Mucosa of stomach (tissue), 1 donor: Measurements from ENCODE around the gene FAM3D.

Experiments
- H3K27me3 ChIP-seq: one replicate; pipeline ENCODE4 v1.7.0; 2013; ENCODE audit warnings: mild to moderate bottlenecking, low read length; ENCODE audit not compliant: control insufficient read depth, insufficient read depth
- H3K36me3 ChIP-seq: one replicate; pipeline ENCODE4 v1.7.0; 2013; ENCODE audit warnings: low read length; ENCODE audit not compliant: control insufficient read depth, insufficient read depth
- H3K4me1 ChIP-seq: one replicate; pipeline ENCODE4 v1.7.0; 2013; ENCODE audit warnings: mild to moderate bottlenecking, low read length; ENCODE audit not compliant: control insufficient read depth, insufficient read depth
- H3K4me3 ChIP-seq: one replicate; pipeline ENCODE4 v1.7.0; 2013; ENCODE audit warnings: low read length
- H3K9ac ChIP-seq: one replicate; pipeline ENCODE4 v1.7.0; 2013; ENCODE audit warnings: mild to moderate bottlenecking, low read length, moderate library complexity
- H3K9me3 ChIP-seq: one replicate; pipeline ENCODE4 v1.7.0; 2013; ENCODE audit warnings: mild to moderate bottlenecking, low read length, moderate library complexity; ENCODE audit not compliant: control insufficient read depth
- donor health status: Pancreatic carcinoma.

FAM3D gene

DNA sequence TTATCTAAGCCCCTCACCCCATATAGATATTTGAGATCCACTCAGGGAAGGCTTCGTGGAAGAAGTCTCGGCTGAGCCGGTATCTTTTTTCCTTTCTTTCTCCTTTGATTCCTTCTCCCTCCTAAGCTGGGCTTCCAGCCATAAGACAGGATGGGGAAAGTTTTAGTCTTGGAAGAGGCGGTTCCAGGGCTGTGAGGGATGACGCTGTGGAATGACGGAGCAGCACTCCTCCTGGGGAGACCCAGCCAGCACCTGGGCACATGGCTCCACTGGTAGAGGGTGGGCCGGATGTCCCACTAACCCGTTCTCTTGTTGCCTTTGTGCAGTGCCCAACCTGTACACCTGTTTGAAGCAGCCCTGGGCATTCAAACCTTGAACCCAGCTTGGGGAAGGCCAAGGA, 46.2 kb downstream of the FAM3D start:
- H3K9ac ChIP-seq: no peak overlapping the region
- H3K9me3 ChIP-seq: no peaks in the 10 kb centered on the region
- no peaks in the 10 kb centered on the region for H3K4me1 ChIP-seq
- no peaks in the 10 kb centered on the region for H3K27me3 ChIP-seq
- H3K4me3 ChIP-seq: no peak overlapping the region
- H3K36me3 ChIP-seq: no peaks in the 10 kb centered on the region

DNA sequence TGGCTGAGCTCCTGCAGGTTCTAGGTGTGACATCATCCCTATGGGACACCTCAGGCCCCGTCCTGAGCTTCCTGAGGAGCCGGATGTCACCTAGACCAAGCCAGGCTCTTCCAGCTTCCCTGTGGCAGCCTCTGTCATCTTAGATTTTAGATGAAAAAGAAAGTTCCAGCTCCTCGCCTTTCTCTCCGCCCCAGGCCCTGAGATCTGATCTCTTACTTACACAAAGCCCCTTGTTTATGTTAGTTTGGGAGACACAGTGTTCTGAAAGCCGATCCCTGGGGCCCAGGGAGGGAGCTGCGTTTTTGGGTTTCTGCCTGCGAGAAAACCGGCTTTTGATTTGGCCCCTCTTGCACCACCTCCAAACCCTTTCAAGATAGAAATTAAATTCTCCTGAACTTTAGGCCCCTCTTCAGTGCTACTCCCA, 49.2 kb downstream of the FAM3D start:
- no peak overlapping the region for H3K4me3 ChIP-seq
- H3K27me3 ChIP-seq: no peaks in the 10 kb centered on the region
- H3K4me1 ChIP-seq: no peaks in the 10 kb centered on the region
- no peak overlapping the region for H3K9ac ChIP-seq
- H3K9me3 ChIP-seq: no peaks in the 10 kb centered on the region
- no peaks in the 10 kb centered on the region for H3K36me3 ChIP-seq

DNA sequence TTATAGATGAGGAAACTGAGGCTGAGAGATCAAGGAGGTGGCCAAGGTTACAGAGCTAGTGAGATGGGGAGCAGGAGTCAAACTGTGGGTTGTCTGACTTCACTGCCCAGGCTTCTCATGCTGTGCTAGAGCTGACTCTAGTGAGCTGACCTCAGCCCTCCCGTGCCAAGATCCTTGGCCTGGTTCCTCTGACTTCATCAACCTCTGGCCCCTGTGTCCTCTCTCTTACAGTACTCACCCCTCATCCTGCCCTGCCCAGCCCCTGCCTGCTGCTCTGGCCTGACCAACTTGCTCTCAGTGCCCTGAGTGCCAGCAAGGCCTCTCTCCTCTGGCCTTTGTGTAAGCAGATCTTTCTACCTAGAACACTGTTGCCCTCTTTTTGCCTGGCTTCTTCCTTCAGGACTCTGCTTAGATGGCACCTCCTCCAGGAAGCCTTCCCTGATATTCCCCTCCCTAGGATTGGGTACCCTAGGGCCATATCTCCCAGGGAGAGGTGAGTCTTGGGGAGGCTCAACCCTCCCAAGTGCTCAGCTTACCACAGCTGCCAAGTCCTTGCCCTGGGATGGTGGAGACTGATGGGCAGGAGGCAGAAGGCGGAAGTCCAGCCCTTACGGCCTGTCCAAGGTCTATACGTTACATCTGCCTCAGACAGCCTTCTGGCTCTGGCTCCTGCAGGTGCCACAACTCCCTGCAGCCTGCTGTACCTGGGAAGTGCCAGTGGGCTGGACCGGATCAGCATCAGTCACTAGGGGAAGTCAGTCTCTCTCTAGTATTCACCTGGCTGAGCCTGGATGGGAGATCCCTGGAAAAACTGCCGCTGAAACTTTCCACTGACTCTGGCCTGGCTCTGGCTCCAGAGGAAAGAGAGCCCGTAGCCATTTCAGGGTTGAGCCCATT, 53.1 kb downstream of the FAM3D start:
- Histone ChIP-seq H3K27me3 (no peaks in the 10 kb centered on the region), H3K36me3 (no peaks in the 10 kb centered on the region), H3K9me3 (no peaks in the 10 kb centered on the region), H3K4me3 (no peak overlapping the region), H3K9ac (no peak overlapping the region), H3K4me1 (no peaks in the 10 kb centered on the region)

DNA sequence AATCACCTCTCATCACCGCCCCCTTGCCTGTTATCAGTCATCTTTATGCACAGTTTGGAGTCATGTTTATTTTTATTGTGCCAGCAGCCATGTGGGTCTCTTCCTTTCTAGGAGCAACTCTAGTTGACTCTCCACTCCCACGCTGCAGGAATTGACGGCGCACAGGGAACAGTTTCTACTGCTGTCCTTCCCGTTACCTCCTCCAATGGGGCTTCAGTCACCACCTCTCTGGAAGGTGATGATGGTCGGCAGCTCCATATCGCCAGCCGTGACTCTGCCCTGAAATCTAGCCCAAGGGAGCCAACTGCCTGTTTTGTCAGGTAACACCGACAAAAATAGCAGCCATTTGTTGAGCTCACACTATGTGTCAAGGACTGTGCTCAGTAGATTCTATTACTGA, 53.7 kb downstream of the FAM3D start:
- Histone ChIP-seq H3K4me3 (no peak overlapping the region), H3K27me3 (no peaks in the 10 kb centered on the region), H3K9ac (no peak overlapping the region), H3K9me3 (no peaks in the 10 kb centered on the region), H3K36me3 (no peaks in the 10 kb centered on the region), H3K4me1 (no peaks in the 10 kb centered on the region)

DNA sequence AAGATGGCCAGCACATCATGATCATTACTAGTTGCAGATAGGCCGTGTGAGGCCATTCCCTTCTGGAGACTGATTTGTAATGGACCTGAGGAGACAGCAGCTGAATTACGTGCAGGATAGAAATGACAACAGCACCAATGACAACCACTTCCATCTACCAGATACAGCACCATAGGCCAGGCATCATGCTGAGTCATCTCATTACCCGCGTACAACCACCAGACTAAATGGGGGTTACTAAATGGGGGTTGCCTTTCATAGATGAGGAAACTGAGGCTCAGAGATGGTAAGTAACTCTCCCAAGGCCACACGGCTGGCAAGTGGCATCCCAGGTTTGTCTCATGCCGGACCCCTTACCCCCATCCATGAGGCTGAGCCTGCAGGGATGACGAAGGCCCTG, 56.6 kb downstream of the FAM3D start:
- no peaks in the 10 kb centered on the region for H3K36me3 ChIP-seq
- no peak overlapping the region for H3K4me3 ChIP-seq
- no peak overlapping the region for H3K9ac ChIP-seq
- no peaks in the 10 kb centered on the region for H3K9me3 ChIP-seq
- H3K4me1 ChIP-seq: no peaks in the 10 kb centered on the region
- H3K27me3 ChIP-seq: no peaks in the 10 kb centered on the region

DNA sequence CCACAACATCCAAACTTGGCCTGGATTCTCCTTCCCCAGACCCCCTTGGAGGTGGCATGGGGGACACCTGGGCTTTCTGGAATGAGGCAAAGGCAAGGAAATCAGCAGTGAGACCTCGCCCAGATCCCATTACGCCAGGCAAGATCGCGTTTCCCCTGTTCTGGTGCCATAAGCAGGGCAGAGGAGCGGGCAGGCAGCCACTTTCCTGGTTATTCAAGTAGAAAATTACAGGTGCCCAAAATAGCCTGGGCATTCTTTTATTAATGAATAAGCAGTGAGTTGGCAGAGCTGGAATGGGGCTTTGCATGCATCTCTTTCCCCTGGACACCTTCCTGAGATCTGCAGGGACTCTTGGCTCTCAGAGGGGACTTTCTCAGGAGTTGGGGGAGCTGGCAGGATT, 57.9 kb downstream of the FAM3D start:
- H3K36me3 ChIP-seq: no peaks in the 10 kb centered on the region
- H3K27me3 ChIP-seq: no peaks in the 10 kb centered on the region
- H3K4me1 ChIP-seq: no peaks in the 10 kb centered on the region
- H3K9me3 ChIP-seq: no peaks in the 10 kb centered on the region
- H3K9ac ChIP-seq: no peak overlapping the region
- H3K4me3 ChIP-seq: no peak overlapping the region

DNA sequence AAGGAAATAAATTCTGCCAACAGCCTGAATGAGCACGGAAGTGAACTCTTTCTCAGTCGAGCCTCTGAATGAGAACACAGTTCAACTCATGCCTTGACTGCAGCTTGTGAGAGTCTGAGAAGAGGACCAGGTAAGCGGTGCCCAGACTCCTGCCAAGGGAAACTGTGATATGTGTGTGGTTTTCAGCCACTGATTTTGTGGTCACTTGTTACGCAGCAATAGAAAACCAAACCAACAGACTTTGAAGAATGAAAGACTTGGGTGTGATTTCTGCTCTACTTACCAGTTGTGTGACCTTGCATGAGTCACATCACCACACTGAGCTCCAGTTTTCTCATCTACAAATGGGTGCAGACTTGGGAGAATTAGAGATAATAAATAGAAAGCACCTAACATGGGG, 58.8 kb downstream of the FAM3D start:
- no peak overlapping the region for H3K9ac ChIP-seq
- H3K4me1 ChIP-seq: no peaks in the 10 kb centered on the region
- H3K36me3 ChIP-seq: no peaks in the 10 kb centered on the region
- no peaks in the 10 kb centered on the region for H3K27me3 ChIP-seq
- H3K4me3 ChIP-seq: no peak overlapping the region
- H3K9me3 ChIP-seq: no peaks in the 10 kb centered on the region

DNA sequence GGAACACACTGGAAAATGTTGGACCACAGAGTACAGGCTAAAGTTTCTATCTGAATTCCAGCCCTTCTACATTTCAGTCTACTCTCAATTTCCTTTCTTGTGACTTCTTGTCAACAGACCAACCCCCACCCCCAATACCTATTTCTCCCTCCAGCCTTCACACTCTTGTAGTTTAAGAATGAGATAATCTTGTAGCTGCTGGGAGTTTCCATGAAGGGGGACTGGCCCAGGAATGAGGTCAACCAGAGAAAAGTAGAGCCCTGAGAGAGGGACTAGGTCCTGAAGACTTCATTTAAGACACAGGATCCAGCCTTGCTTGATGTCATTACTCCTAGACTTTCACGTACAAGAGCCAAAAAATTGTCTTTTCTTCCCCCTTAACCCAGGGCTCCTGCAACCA, 59.9 kb downstream of the FAM3D start:
- no peak overlapping the region for H3K4me3 ChIP-seq
- H3K27me3 ChIP-seq: no peaks in the 10 kb centered on the region
- no peaks in the 10 kb centered on the region for H3K36me3 ChIP-seq
- H3K9ac ChIP-seq: no peak overlapping the region
- no peaks in the 10 kb centered on the region for H3K4me1 ChIP-seq
- no peaks in the 10 kb centered on the region for H3K9me3 ChIP-seq

DNA sequence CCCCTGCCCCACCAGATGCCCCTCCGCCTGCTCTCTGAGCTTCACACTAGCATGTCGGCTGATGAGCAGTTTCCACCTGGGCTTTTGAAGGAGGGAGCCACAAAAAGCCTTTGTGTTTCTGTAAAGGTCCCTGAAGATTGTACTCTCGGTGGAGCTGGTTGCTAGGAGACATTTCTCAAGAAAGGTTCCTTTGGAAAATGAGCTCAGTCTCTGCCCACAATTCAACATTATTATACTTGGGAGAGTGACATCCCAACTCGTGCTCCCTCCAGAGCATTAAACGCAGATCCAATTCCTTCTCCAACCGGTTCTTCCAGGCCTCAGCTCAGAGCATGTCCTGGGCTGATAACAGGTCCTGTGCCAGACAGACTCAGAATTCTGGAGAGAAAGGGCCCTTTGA, 62.5 kb downstream of the FAM3D start:
- Histone ChIP-seq H3K4me1 (no peaks in the 10 kb centered on the region), H3K9me3 (no peaks in the 10 kb centered on the region), H3K27me3 (no peaks in the 10 kb centered on the region), H3K4me3 (no peak overlapping the region), H3K36me3 (no peaks in the 10 kb centered on the region), H3K9ac (no peak overlapping the region)

DNA sequence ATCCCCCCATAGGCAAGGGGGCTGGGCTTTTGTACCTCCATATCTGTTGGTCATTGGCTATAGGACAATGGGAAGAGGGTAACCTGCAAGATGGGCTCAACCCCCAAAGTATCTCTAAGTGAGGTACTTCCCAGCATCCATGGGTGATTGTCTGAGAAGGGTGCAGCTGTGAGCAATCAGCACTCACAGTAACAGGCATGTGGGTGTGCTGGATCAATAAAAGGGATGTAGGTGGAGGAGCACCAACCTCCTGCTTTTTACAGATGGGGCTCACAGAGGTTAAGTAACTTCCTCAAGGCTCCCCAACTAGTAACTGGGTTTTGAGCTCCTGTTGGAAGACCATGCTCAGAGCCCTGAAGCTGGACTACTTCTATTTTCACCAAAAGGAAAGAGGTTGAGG, 63.0 kb downstream of the FAM3D start:
- no peaks in the 10 kb centered on the region for H3K4me1 ChIP-seq
- no peak overlapping the region for H3K9ac ChIP-seq
- no peak overlapping the region for H3K4me3 ChIP-seq
- H3K36me3 ChIP-seq: no peaks in the 10 kb centered on the region
- no peaks in the 10 kb centered on the region for H3K27me3 ChIP-seq
- H3K9me3 ChIP-seq: no peaks in the 10 kb centered on the region

DNA sequence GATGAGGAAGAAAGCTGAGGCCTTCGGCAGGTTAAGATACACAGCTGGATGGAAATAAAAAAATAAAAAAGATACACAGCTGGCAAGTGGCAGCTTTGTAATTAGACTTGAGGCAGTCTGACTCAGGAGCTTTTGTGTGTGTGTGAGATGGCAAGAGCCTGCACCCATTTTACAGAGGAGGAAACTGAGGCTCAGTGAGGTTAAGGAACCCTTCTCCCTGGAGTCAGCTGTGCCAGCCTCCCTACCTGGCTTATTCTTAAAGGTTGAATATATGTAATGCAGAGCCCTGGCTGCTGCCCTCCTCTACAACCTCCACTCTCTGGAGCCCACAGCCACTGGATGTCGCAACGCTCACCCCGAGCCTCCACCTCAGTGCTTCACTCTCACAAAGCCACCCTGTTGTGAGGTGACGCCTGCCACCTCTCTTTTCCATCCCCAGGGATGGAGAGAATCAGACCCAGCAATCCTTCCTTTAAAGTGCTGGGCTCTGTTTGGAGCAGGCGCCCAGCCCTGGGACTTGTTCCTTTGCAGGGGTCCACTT, 68.7 kb downstream of the FAM3D start:
- Histone ChIP-seq H3K4me1 (no peaks in the 10 kb centered on the region), H3K27me3 (no peaks in the 10 kb centered on the region), H3K36me3 (no peaks in the 10 kb centered on the region), H3K4me3 (no peak overlapping the region), H3K9me3 (no peaks in the 10 kb centered on the region), H3K9ac (no peak overlapping the region)

DNA sequence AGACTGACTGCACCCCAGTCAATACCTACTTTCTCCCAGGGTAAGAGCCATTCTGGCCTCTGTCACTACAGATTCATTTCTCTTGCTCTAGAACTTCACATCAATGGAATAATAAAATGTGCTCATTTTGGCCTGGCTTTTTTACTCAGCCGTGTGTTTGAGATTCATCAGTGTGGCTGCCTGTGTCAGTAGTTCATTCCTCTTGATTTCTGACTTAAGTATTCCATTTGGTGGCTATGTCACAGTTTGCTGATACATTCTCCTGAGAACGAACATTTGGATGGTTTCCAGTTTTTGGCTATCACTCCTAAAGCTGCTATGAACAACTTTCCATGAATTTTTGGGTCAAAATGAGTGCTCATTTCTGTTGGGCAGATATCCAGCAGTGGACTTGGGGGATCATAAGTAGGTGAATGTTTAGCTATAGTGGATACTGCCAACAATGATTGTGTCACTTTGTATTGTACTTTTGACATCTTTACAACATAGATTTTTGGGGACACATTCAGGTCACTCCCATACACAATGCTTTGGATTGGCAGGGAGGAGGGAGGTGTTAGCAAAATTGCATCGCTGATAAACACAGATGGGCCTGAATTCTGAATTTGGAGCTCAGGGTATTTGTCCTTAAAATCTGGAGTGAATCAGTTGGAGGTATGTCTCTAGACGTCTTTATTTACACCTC, 69.6 kb downstream of the FAM3D start:
- H3K27me3 ChIP-seq: no peaks in the 10 kb centered on the region
- no peaks in the 10 kb centered on the region for H3K4me1 ChIP-seq
- no peak overlapping the region for H3K4me3 ChIP-seq

More for the DNA sequence above, 69.6 kb downstream of the FAM3D start:
- H3K36me3 ChIP-seq: no peaks in the 10 kb centered on the region
- H3K9ac ChIP-seq: no peak overlapping the region
- no peaks in the 10 kb centered on the region for H3K9me3 ChIP-seq
